Muscle of back (tissue), 11 donors: Measurements from ENCODE around the gene SPIRE2. TPM values are rescaled to one million over a fixed set of nuclear protein-coding genes. Genes with fewer than 3 reads are reported as not detected.
"Not testable (repeated sequence)": the region's sequence is repeated elsewhere in the genome, so short reads cannot be mapped to it uniquely, and the experiment has no call there.

Experiments
- DNase-seq, 3 donors: peaks; one replicate each; pipeline versions ENCODE4 v3.0.0 to v3.0.0-alpha.2; 2013
- polyA plus RNA-seq, 10 donors: library from polyadenylated mRNA; unstranded; fragments of 120-200 nt; gene quantifications; one replicate each; pipeline ENCODE4 v1.2.1, GENCODE V29; 2013; ENCODE audit not compliant: insufficient read length in 10 of 10

Gene SPIRE2
- polyA plus RNA-seq, 10 donors = 1.6 to 4.9 (median 2.7) TPM

- peak in 1 of 3 donors; percentile 10 for DNase-seq
Observed at GRCh38 chr16:89863741-89864526, 35.7 kb downstream of the SPIRE2 start.

GRCh38 chr16:89864527-89864820, 36.2 kb downstream of the SPIRE2 start:
- no peak for DNase-seq

- DNase-seq = no peak
Observed at GRCh38 chr16:89867918-89868317, 39.6 kb downstream of the SPIRE2 start.

DNA sequence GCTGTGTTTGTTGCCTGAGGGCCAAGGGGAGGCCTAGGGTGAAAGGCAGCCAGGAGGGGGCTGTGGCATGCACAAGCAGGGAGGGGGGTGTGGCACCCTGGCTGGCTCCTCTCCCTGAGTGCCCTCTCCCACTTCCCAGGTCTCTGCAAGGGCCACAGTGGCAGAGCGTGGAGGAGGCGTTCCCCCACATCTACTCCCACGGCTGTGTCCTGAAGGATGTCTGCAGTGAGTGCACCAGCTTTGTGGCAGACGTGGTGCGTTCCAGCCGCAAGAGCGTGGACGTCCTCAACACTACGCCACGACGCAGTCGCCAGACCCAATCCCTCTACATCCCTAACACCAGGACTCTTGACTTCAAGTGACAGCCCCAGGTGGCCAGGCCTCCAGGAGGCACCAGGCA, 41.6 kb downstream of the SPIRE2 start:
- no peak for DNase-seq

DNA sequence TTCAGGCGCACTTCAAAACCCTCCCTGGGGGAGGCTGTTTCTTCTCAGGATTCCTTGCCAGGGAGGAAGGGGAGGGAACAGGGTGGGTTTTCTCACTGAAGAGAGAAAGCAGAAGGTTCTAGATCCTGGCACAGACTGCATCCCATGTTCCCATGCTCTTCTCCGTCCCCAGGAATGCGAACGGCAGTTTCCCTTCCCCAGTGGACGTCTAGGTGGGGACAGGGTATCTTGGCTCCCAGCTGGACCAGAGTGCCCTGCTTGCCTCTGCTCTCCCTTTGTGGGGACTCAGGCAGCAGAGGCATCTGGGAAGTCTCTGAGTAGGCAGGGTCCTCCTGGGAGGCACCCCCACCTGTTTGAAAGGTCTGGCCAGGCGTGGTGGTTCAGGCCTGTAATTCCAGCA, 42.2 kb downstream of the SPIRE2 start:
- DNase-seq = no peak

- no peak for DNase-seq
Observed at GRCh38 chr16:89871895-89872294, 43.6 kb downstream of the SPIRE2 start.

DNA sequence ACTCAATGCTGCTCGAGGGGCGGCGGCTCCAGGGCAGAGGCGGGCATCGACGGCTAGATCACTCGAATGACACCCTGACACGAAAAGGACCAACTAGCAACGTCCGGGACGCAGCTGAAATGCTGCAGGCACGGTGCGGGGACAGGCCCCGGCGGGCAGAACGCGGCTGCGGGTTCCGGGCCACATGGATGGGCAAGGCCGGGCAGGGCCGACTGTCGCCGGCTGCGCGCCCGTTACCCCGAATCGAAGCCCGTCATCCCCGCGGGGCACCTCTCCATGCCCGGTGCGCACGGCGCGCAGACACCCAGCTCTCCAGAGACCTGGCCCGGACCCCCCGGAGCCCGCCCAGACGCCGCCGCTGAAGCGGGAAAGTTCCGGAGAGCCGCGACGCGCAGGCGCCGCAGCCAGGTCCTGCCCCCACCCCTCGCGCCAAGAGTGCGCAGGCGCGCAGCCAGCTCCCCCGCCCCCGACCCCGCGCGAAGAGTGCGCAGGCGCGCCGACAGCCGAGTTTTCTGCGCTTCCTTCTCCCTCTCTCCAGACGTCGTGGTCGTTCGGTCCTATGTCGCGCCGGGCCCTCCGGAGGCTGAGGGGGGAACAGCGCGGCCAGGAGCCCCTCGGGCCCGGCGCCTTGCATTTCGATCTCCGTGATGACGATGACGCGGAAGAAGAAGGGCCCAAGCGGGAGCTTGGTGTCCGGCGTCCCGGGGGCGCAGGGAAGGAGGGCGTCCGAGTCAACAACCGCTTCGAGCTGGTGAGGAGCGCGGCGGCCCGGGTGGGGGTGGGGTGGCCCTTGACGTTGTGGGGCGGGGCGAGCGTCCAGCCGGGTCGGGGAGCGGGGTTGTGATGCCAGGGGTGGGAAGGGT, 45.1 kb downstream of the SPIRE2 start, which contains the start of gene TCF25:
TSS of gene TCF25 (plus strand) at position 484 of the 863 bp plus-strand sequence. CDS start at position 560, 76 bp downstream.
- DNase-seq = peak; percentile 89 to 97 (median 94)

DNA sequence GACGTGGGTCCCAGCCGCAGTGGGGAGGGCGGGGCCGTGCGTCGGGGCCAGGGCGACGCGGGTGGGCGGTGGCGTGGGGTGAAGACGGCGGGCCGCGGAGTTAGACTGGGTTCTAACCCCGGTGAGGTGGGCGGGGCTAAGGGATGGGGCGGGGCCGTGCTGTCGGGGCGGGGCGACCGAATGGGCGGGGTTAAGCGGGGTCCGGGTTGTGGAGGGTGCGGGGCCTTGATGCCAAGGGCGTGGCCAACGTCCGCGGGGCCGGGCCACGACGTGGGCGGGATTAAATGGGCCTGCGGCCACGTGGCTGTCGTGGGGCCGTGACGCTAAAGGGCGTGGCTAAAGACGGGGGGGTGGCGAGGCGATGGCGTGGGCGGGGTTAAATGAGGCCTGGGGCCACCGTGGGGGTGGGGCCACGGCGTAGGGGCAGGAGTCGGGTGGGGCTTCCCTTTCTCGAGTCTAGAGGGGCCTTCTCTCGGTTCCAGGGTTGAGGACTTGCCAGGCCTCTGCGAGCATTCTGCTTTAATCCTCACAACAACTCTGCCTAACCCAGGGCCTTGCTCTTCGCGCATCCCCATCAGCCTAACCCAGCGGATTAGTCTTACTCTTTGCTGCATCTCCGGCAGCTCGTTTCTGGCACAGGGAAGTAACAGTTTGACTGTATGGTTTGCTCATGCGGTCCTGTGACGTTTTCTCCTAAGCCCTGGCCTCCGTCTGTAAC, 45.9 kb downstream of the SPIRE2 start:
- DNase-seq = peak; percentile 95 to 98 (median 97)

GRCh38 chr16:89879123-89879522, 50.8 kb downstream of the SPIRE2 start:
- DNase-seq = not testable (repeated sequence)

GRCh38 chr16:89880477-89881367, 52.4 kb downstream of the SPIRE2 start:
- no peak for DNase-seq

GRCh38 chr16:89881368-89881730, 53.1 kb downstream of the SPIRE2 start:
- no peak for DNase-seq

DNA sequence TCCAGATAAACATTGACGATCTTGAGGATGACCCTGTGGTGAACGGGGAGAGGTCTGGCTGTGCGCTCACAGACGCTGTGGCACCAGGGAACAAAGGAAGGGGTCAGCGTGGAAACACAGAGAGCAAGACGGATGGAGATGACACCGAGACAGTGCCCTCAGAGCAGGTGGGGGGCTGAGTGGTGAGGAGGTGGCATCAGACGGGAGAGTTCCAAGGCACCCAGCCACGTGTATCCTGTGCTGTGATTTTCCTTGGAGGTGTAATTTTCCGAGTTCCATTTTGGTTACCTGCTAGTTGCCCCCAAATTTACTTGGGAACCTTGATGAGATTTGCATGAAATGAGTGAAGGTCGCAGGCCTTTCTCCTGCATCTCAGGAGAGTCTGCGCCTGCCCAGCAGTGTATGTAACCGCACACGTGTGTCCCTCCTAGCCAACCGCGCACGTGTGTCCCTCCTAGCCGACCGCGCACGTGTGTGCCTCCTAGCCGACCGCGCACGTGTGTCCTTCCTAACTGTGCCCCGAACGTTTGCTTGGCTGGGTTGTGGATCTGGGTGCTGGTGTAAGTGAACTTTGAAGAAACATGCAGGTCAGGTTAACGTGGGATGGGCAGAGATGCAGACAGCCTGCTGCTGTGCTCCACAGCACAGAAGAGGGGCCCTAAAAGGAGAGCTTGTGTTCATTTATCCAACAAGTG, 55.2 kb downstream of the SPIRE2 start:
- no peak for DNase-seq

DNA sequence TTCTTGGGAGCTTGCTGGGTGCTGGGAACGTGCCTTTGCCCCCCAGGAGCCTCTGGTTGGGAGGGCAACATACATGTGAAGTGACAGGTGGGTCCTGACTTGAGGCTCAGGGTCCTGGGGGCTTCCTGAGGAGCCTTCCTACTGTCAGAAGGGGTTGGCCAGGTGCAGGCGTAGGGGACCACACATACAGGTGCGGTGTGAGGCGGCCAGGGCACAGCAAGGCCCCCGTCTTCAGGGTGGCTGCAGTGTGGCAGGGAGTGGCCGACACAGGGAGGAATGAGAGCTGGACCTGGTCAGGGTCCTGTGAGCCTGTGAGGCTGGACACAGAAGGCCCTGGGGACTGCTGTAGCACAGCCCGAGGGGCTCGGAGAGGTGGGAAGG, 55.8 kb downstream of the SPIRE2 start:
- no peak for DNase-seq

- DNase-seq = no peak
Observed at GRCh38 chr16:89887243-89887642, 59.0 kb downstream of the SPIRE2 start.

DNA sequence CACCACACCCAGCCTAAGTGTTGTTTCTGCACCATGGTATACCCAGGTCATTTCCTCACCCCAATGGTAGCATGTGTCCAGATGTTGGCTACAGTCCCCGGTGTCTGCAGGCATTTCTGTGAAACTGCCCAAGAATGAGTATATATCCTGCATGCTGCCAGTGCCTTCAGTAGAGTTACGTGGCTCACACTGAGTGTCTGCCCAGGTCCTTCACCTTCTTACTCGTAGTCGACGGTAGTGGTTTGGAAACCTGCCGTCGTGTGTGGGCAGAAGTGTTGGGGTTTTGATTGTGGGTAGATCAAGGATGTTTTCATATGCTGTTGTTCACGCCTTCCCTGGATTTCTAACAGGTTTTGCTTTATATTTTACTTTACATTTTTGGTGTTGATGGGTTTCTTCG, 61.9 kb downstream of the SPIRE2 start:
- DNase-seq = no peak

- no peak for DNase-seq
Observed at GRCh38 chr16:89890886-89891657, 62.8 kb downstream of the SPIRE2 start.

- DNase-seq = no peak
Observed at GRCh38 chr16:89892055-89892630, 63.9 kb downstream of the SPIRE2 start.

DNA sequence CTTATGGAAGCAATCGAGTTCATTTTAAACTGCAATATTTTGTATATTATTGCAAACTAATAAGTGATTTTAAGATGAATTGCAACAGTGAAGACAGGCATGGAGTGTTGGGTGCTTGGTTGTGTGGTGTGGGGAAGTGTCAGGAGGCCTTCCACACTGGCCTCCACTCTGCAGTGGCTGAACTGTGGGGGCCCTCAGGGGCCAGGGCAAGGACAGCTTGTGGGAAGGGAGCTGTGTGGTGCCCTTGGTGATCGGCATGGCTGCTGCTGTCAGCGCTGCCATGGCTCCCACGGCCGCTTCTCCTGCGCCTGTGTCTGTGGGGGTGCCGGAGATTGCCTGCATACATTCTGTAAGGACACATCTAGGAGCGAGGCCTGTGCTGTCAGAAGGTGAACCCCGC, 64.4 kb downstream of the SPIRE2 start:
- no peak for DNase-seq
